ENCODE results near the gene GPR55.

DNA sequence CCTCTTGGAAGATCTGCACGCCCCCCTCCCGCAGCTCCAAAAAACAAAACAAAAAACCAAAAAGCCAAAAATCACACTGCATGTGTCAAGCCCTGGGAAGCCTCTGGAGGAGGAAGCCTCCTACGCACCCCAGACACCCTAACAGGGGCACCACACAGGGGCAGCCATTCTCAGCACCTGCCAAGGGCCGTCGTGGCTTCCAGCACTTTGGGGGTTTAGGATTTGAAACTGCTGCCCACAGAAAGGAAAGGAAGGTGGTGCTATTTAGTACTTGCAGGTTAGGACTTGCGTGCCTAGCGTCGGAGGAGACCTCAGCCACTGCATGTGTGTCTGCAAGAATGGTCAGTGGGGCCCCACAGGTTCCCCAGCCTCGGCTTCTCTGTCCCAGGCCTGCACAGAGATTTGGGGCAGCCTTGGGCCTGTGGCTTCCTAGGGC is 419 bp upstream of the GPR55 start:
- TF ChIP-seq, protein P1, sequence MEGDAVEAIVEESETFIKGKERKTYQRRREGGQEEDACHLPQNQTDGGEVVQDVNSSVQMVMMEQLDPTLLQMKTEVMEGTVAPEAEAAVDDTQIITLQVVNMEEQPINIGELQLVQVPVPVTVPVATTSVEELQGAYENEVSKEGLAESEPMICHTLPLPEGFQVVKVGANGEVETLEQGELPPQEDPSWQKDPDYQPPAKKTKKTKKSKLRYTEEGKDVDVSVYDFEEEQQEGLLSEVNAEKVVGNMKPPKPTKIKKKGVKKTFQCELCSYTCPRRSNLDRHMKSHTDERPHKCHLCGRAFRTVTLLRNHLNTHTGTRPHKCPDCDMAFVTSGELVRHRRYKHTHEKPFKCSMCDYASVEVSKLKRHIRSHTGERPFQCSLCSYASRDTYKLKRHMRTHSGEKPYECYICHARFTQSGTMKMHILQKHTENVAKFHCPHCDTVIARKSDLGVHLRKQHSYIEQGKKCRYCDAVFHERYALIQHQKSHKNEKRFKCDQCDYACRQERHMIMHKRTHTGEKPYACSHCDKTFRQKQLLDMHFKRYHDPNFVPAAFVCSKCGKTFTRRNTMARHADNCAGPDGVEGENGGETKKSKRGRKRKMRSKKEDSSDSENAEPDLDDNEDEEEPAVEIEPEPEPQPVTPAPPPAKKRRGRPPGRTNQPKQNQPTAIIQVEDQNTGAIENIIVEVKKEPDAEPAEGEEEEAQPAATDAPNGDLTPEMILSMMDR (IDR thresholded peaks at IDR 0.05) = no peak
- no peak for TF ChIP-seq ZFX (IDR thresholded peaks at IDR 0.05; ENCODE audit: borderline replicate concordance)

Data from 22Rv1 (cell line).